Stimulated activated CD8-positive, alpha-beta memory T cell treated with anti-CD3 and anti-CD28 coated beads, Interleukin-7, amount 100 ng/mL, for 4 hours (primary cell): ENCODE measurements around the gene LINC00632.
"Not testable (repeated sequence)": the region's sequence is repeated elsewhere in the genome, so short reads cannot be mapped to it uniquely, and the experiment has no call there.

Experiments
- DNase-seq, 2 donors: peaks; one replicate each; pipeline ENCODE4 v3.0.0-alpha.2; 2020; ENCODE audit warnings: low read depth in 2 of 2

LINC00632 gene

DNA sequence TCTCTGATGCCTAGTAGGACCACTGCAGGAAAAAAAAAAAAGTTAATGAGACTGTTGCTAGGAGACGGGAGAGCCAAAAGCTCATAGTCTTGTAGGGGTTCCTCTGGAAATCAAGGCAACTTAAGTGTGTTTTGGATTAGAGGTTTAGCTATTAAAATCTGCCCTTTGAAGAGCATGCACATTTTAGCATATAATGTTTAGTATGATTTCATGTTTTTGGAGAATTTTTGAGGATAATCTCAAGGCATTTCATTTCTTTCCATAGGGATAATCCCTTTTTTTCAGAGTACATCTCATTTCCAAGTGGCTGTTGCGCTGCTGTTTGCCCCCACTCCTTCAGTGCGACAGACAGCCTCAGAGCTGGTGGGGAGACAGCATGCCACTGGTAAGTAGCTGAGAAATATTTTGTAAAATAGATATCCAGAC is at the start of gene LINC00632:
LINC00632 (plus strand) TSS at position 339 of the 426 bp plus-strand sequence.
- no peak for DNase-seq

DNA sequence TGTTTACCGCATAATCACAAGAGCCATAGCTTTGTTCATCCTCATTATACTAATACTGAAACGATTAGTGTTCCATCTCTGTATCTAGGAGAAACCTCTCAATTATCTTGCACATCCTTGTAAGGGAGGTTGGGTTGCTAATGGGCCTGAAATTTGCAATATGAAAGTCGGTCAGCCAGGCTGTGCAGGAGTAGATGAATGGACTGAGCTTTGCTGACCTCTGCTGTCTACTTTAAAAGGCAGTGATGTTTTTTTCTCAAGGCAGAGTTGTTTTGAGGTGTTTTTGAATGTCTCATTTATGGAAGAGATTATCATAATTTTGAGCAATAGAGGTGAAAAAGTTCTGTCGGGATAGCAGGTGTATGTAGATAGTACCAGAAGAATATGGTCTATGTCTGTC is 47.9 kb upstream of the LINC00632 start:
- no peak for DNase-seq

DNA sequence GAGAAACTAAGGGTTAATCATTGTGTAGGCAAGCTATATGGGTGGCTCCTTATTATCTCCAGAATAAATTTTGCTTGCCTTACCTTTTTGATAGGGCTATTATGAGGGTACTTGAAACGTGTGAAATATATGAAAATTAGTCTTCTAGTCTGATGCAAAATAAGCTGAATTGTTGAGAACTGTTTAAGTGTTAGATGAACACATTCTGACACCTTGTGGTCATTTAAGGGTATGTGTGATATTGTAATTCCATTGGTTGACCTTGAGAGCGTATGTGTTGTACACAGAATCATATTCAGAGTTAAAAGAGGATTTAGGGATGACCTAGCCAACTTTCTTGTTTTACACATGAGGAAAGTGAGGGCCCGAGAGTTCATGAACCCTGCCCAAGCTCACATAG is 44.6 kb upstream of the LINC00632 start:
- DNase-seq = no peak

DNA sequence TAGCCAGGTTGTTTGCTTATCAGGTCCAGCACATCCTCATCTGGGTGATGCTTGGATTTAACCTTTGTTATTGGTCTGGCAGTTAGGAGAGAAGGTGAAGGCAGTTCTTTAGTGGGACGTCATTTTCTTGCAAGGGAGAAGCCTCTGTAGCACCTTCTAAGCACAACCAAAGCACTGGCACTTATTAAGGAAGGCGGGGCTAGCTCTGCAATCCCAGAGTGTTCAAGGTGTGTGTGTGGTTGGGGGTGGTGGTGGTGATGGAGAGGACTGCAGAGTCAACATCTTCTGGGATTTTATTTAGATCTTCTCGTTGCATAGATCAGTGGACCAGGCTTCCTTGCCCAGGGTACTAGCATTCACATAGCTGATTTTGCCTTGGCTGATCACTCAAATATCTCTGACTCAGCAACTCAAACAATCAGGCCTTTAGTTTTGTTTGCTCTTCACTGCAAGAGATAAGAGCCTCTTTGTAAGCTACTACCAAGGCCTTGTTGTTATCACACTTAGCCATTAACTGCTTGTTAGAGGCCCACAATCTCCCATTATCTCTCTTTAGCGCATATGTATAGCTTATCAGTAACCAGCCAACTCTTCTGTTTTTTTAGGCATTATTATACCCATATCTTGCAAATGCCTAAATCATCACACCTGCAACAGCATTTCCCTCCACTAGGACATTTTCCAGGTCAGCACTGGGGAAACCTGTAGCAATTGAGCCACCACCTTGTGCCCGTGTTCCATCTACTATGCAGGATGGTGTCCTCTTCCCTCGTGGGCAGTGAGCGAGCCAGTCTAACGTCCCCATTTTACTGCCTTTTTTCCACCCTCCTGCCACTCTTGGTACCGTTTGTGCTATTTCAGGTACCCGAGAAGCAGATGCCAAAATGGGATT is 36.5 kb upstream of the LINC00632 start:
- DNase-seq = no peak

DNA sequence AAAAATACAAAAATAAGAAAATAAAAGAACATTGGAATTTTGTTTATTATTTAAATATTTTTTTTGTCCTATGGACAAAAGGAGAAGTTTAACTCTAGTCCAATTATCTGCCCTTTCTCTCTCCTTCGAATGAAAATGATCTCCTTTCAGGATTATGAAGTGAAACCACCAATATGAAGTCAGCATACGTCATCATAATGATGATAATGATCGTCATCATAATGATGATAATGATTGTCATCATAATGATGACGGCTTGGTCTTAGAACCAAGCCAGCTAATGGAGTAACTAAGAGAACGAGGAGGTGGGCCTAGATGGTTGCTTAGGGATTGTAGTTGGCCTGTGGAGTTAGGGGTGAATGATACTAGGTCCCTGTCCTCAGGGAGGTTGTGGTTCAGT is 21.9 kb upstream of the LINC00632 start:
- DNase-seq = no peak

DNA sequence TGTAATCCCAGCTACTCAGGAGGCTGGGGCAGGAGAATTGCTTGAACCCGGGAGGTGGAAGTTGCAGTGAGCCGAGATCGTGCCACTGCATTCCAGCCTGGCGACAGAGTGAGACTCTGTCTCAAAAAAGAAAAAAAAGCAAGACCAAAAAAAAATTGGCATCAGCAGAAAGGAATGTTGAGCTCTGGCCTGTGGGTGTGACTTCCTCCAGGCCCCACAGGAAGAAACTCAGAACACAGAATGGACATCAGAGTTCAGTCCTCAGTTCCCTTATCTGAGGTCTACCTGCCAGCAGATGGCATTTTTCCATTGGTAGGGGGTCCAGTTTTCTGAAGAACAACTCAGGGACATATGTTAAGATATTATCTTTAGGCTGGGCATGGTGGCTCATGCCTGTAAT is 18.0 kb upstream of the LINC00632 start:
- not testable (repeated sequence) for DNase-seq

DNA sequence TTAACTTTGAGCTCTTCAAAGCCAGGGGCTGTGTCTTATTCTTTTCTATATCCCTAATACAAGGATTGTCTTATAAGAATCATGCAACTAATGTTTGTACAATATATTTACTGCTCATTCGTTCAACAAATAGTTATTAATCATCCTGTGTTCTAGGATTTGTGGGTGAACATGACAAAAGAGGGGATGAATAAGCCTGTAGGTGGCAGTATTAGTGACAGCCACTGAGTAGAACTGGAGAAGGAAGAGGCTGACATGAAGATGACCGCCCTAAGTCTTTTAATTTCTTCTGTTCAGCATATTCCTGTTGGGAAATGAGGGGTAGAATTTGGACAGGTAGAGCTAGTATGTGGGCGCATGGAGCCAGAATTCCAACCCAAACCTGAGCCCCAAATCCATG is 11.9 kb upstream of the LINC00632 start:
- DNase-seq = no peak

DNA sequence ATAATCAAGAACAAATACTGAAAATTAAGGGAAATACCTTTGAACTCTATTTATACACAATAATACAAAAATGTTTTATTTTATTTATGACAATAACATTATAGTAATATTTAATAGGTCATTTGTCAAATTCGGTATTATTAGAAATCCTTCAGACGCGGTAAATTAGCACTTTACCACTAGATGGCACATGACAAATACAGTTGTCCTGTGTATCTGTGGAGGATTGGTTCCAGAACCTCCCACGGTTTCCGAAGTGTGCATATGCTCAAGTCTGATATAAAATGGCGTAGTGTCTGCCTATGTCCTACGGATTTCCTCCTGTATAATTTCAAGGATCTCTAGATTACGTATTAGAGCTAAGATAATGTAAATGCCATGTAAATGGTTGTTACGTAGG is 8.1 kb upstream of the LINC00632 start:
- DNase-seq = no peak

DNA sequence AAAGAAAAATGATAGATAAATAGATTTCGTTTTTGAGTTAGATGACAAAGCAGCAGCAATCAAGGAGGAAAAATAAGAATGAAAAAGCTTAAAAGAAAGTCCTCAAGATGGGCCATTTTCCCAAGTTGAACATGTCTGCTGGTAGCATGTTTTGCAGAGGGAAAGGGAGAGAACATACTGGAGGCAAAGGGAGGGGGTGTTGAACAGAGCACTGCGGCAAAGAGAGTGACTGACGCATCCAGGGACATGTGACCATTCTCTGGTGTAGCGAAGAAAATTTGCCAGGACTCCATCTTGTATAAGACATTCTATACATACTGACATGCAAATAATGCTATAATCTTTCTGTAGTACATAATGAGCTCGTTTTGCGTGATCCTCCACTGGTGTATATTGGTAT is 1.2 kb downstream of the LINC00632 start:
- DNase-seq = no peak

DNA sequence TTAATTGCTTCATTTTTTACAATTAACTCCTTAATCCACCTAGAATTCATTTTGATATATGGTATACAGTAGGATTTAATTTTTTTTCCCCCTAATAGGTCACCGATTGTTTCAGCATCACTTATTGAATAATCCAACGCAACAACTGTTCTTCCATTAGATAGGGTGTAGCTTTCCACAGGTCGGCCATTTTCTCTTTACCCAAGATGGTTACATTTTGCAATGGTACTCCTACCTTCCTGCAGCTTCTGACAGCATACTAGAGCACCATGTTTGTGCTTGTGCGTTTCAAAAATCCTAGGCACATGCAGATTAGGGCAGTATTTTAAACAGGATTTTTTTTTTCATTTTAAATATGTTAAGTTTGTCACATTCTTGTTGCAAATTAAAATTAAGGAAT is 2.3 kb downstream of the LINC00632 start:
- DNase-seq = no peak

DNA sequence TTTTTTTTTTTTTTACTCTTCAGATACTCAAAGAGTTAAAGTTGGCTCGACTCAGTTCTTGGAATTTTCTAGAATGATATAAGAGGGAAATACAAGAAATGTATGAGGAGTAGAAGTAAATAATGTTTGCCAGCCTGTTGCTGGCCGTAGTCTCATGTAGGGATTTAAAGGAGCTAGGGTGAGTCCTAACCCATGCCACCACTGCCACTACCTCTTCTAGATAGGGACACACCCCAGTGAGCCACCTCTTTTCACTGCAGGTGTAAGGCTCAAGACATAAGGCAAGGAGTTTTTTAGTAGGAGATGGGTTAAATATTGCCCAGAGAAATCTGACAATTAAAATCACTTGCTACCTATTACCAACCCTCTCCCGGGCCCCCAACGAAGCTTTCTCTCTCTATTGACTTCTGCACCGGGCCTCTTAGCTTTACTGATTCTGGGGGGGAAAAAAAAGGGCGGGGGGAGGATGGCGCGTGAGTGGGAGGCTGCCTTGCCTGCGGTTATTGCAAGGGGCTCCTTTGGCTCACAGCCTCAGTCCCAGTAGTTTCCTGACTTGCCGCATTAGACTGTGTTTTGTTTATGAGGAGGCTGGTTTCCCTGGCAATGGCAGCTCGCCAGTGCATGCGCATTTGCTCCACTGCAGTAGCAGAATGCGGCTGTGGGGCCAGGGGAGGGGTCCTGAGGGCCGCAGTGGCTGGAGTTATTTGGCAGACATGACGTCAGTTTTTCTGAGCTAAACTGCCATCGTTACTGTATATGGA is 3.0 kb downstream of the LINC00632 start:
- no peak for DNase-seq

DNA sequence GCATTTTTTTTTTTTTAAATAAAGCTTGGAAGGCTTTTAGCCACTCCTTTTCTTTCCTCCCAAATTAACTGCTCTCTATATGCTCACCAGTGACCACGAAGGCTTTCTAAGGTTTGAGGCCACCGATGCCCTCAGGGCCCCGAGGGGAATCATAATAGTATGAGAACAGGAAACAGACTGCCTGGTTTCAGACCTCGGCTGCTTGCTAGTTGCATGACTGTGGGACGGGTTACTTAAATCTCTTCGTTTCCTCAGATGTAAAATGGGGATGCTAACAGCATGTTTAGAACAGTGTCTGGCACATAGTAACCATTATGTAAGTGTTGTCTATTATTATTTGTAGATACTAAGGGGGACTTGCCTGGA is 3.6 kb downstream of the LINC00632 start:
- DNase-seq = no peak

DNA sequence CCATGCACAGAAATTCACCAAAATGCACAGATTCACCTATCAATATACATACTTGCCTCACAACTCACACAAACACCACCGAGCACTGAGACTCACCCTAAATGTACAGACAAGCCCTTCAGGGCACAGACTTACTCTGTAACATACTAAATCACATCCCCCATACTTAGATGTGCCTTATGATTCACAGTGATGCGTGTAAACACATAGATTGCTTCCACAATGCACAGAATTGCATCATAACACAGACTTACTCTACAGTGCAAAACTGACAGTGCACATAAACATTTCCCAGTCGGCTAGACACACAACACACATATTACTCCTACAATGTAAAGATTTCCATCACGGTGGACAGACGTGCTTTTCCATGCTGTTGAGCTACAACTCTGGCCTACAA is 6.2 kb downstream of the LINC00632 start:
- no peak for DNase-seq

DNA sequence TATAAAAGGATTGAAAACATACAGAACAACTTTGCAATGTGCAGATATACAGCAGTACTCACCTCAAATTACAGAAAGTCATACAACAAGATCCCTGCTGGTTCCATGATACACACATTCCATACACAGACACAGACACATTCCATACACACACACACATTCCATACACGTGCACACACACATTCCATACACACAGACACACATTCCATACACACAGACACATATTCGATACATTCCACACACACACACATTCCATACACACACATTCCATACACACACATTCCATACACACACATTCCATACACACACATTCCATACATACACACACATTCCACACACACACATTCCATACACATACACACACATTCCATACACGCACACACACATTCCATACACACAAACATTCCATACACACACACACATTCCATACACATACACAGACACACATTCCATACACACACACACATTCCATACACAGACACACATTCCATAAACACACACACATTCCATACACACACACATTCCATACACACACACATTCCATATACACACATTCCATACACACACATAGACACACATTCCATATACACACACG is 13.7 kb downstream of the LINC00632 start:
- DNase-seq = no peak

DNA sequence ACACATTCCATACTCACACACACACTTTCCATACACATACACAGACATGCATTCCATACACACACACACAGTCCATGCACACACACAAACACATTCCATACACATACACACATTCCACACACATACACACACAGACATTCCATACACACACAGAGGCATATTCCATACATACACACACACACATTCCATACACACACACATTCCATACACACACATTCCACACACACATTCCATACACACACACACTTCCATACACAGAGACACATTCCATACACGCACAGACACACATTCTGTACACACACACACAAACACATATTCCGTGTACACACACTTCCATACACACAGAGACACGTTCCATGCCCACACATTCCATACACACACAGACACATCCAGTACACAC is 14.8 kb downstream of the LINC00632 start:
- DNase-seq = no peak

DNA sequence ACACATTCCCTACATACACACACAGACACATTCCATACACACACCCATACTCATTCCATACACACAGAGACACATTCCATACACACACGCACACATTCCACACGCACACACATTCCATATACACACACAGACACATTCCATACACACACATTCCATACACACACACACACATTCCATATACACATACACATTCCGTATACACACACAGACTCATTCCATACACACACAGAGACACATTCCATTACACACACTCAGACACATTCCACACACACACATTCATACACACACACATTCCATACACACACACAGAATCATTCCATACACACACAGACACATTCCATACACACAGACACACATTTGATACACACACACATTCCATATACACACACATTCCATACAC is 15.2 kb downstream of the LINC00632 start:
- no peak for DNase-seq

DNA sequence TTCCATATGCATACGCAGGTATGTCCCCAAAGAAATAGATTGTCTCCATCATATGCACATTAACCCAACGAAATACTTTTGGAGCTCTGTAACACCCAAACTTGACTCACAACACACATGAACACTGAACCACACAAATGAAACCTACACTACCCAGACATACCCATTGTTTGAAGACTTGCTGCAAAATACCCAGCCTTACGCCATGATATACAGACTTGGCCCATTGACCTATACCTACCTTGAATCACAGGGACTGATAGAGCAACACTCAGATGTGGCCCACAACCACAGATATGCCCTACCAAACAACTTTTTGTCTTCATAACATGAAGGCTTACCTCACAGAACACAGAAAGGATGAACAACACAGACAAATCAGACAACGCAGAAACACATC is 15.9 kb downstream of the LINC00632 start:
- no peak for DNase-seq

DNA sequence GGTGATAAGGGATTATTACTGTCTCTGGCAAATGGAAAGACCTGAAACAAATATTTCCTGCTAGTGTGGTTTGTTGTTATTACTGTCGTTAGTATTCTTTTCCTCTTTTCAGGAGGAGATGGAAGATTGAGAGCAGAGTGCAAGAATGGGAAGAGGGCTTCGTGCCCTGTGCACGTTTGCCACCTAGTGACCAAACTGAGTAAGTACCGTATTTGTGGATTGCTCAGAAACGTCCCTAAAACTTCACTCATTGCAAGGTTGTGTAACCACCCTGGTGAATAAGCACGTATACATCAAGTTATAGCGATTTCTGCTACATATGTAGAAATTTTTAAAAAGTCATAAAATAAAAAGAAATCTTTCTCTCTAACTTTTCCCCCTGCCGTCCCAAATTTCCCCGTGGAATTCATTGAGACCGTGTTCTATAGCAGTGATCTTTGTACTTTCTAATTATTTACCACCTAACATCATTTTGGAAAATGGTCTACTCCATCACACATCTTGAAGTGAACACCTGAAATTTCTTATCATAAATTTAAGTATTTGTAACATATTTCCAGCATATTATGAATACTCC is 24.3 kb downstream of the LINC00632 start:
- DNase-seq = no peak

DNA sequence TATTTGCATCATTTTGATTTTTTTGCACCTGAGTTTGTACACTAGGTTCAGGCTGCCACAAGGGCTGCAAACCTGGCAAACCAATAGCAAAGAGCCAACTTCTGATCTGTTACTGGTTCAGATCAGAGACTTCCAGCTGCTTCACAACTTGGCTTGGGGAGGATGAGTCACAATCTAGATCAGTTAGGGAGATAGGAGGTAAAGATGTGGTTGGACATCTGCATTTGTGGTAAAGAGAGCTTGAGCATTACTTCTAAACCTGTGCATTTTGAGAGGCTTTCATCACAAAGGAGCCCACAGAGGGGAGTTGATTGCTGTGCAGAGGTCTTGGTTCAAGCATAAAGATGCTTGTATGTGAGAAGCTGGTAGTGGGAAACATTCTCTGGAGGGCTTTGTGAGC is 34.5 kb downstream of the LINC00632 start:
- no peak for DNase-seq

DNA sequence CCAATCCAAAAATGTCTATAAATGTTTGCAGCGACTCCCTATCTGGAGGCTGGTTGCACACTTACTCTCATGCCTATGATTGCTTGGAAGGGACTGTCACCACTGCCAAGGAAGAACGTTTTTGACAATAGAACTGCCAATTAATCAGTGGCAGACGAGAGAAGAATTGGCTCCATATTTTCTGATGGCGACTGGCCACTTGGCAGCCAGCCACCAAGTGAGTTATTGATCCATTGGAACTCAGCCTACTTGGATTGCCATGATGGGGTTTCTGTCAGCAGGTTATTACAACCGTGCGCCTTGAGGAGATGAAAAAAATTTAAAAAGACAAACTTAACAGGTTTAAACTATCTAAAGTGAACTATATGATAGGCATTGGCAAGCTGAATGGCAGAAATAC is 47.4 kb downstream of the LINC00632 start:
- no peak for DNase-seq

DNA sequence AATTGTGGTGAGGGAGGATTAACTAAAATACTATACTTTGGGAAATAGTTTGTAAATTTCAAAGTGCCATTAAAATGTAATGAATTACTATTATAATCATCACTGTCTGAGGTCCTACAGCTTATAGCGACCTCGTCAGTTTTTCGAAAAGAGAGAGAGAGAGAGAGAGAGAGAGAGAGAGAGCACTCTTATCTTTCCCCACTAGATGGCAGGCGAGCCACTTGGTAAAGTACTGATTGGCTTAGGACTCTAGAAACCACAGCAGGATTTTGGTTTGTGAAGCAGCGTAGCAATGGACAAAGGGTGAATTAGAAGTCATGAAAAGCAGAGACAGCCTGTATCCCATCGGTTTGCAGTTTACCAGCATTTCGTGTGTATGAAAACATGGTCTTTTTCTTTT is 52.5 kb downstream of the LINC00632 start:
- DNase-seq = no peak

DNA sequence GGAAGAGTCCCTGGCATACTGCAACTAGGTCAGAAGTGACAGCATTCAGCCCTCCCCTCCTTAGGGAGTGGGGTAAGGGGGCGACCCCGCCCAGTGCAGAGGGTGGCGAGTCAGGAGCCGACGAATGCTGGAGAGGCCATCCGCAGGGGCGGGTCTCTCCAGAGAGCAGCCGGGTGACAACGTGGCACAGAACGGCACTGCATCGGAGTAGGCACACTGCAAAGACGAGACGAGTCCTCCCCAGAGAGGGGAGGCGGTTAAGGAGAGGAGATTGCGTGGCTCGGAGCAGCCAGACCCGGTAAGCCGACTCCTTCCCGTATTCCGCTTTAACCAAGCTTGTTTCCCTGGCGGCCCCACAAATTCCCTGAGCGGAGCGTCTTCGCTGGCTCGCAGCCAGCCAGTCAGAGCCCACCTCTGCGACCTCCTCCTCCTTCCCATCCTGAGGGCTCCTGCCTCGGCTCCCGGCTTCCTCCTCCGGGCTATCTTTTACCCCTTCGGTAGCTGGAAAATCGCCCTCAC is 54.9 kb downstream of the LINC00632 start:
- no peak for DNase-seq
